RKO (cell line): ENCODE results near the gene P4HTM.
"Not testable (repeated sequence)": the region's sequence is repeated elsewhere in the genome, so short reads cannot be mapped to it uniquely, and the experiment has no call there.

ENCODE experiments used
- DNase-seq: peaks from one replicate; pipeline ENCODE4 v3.0.0-alpha.2; 2016; ENCODE audit warnings: low spot score

The P4HTM gene

DNA sequence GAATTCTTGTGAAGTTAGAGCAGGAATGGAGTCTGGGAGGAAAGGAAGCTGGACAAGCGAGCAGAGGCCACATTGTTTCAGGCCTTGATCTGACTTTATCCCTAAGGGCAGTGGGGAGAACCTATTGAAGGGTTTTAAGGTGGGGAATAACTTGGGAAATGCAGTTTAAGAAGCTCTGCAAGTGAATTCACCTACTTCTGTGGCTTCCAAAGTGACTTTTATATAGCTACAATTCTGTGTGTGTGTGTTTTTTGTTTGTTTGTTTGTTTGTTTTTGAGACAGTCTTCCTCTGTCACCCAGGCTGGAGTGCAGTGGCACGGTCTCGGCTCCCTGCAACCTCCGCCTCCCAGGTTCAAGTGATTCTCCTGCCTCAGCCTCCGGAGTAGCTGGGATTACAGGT is 18.6 kb downstream of the P4HTM start:
- DNase-seq = not testable (repeated sequence)

DNA sequence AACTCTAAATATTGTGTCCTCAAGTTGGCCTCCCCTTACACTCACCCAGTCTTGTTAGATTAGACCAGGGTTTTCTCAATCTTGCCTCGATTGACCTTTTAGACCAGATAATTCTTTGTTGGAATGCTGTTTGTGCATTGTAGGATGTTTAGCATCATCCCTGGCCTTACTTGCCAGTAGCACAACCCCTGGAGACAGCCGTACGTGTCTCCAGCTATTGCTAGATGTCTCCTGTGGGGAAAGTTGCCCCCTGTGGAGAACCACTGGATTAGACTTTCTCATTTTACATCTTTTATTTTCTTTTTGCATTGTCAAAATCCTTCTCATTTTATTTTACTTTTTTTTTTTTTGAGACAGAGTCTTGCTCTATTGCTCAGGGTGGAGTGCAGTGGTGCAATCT is 19.4 kb downstream of the P4HTM start:
- DNase-seq = no peak

DNA sequence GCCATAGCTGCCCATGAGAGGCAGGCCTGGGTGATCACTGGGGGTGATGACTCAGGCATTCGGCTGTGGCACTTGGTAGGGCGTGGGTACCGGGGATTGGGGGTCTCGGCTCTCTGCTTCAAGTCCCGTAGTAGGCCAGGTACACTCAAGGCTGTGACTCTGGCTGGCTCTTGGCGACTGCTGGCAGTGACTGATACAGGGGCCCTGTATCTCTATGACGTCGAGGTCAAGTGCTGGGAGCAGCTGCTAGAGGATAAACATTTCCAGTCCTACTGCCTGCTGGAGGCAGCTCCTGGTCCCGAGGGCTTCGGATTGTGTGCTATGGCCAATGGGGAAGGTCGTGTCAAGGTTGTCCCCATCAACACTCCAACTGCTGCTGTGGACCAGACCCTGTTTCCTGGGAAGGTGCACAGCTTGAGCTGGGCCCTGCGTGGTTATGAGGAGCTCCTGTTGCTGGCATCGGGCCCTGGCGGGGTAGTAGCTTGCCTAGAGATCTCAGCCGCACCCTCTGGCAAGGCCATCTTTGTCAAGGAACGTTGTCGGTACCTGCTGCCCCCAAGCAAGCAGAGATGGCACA is 22.5 kb downstream of the P4HTM start:
- DNase-seq = no peak

DNA sequence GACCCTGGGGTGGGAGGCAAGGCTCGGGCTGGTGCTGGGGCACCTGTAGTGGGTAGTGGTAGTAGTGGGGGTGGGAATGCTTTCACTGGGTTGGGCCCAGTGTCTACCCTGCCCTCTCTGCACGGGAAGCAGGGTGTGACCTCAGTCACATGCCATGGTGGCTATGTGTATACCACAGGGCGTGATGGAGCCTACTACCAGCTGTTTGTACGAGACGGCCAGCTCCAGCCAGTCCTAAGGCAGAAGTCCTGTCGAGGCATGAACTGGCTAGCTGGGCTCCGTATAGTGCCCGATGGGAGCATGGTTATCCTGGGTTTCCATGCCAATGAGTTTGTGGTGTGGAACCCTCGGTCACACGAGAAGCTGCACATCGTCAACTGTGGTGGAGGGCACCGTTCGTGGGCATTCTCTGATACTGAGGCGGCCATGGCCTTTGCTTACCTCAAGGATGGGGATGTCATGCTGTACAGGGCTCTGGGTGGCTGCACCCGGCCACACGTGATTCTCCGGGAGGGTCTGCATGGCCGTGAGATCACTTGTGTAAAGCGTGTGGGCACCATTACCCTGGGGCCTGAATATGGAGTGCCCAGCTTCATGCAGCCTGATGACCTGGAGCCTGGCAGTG is 23.2 kb downstream of the P4HTM start:
- no peak for DNase-seq

DNA sequence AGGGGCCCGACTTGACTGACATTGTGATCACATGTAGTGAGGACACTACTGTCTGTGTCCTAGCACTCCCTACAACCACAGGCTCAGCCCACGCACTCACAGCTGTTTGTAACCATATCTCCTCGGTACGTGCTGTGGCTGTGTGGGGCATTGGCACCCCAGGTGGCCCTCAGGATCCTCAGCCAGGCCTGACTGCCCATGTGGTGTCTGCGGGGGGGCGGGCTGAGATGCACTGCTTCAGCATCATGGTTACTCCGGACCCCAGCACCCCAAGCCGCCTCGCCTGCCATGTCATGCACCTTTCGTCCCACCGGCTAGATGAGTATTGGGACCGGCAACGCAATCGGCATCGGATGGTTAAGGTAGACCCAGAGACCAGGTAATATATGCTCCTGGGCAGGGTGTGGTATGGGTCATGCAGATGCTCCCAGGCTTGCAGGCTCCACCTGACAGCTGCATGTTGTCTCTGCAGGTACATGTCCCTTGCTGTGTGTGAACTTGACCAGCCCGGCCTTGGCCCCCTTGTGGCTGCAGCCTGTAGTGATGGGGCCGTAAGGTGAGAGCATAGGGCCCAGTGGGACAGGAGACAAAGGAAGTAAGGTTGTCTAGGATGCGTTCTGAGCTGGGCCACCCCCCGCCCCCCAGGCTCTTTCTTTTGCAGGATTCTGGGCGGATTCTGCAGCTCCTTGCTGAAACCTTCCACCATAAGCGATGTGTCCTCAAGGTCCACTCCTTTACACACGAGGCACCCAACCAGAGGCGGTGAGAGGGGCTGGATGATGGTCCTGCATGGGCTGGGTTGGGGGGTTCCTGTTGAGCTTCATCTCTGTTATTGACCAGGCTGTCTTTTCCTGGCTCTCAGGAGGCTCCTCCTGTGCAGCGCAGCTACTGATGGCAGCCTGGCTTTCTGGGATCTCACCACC is 24.0 kb downstream of the P4HTM start:
- DNase-seq = no peak

DNA sequence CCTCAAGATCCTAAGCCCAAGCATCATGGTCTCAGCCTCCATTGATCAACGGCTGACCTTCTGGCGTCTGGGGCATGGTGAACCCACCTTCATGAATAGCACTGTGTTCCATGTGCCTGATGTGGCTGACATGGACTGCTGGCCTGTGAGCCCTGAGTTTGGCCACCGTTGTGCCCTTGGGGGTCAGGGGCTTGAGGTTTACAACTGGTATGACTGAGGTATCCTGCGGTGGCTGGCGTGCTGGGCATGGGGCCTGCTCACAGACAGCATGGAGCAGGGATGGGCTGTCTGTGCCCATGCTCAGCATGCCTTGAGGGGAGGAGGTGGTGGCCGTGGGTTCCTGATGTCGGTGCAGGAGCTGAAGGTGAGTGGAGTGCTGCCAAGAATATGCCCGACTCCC is 25.0 kb downstream of the P4HTM start:
- no peak for DNase-seq

DNA sequence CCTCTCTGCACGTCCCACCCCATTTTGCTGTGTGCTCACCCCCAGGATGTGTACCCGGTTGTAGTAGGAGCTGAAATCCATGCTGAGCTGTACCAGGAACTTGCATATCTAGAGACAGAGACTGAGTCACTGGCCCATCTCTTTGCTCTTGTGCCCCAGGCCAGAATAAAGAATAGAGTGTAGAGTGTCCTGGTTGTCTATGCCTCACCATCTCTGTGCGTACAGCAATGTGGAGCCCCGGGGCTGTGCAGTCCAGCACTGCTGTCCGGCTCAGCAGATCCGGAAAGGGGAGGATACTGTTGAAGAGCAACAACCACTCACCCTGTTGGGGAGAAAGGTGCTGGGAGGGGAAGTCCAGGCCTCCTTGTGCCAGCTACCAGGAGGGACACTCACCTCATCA is 25.7 kb downstream of the P4HTM start:
- DNase-seq = no peak

DNA sequence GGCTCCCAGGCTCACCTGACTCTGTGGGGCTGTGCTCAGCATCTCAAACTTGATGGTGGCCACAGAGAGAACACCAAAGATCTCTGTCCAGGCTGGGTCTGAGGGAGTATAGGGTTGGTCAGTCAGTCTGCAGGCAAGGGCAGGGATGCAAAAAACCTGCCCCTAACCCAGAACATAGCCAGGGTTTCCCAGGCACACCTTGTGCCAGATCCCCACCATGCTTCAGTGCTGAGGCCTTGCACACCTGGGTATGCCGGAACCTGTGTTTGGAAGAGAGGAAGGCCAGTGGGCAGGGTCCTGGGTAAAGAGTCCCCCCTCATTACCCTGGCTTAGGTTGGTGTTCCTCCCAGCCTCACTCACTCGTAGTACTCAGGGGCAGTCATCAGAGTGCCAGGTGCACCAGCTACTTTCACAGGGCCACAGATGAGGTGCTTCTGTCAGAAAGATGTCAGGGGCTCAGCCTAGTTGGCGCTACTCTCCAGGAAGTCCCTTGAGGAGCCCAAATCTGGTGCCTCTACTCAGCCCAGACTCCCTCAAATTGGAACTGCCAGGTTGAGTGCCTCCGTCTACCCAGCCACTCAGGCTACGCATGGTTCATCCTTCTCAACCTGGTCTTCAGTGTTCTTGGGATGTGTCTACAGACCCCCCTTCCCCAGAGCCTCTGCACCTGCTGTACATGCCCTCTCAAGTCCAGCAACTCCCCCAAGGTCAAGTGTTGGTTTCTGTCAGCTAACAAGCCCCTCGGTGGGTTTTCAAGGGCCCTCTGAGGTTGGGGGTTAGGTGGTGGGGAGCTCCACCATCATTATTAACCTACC is 26.6 kb downstream of the P4HTM start:
- no peak for DNase-seq

GRCh38 chr3:49017229-49017970 is 27.4 kb downstream of the P4HTM start:
- DNase-seq = peak; percentile 32

DNA sequence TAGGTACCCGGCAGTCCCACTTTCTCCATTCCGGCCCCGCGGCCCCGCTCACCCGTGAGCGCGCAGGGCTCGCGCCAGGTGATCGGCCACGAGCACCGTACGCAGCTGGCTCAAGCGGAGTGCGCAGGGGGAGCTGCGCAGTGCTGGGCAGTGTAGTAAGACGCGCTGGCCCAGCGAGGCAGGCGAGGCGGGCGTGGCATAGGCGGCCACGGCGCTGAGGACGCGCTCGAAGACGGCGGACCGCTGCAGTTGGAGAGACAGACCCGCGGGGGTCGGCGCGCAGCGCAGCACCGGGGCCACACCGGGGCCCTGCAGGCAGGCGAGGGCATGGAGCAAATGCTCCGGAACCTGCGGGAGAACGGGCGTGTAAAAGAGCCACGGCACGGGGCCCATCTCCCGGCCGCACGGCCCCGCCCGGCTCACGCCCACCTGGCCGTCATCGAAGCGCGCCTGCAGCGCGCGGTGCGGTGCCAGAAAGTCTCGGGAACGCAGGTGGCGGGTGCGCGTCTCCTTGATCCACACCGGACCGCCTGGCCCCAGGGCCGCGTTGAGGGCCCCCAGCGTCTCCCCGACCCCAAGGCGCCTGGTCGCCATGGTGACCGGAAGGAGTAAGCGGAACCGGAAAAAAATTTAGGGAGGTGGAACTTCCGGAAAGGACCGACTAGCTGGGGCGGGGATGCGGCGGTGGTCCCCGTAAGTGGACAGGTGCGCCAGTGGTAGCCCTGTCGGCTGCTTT is 28.1 kb downstream of the P4HTM start, which contains the start of gene DALRD3:
Gene DALRD3, minus strand, starts transcription at position 610 of the 736 bp plus-strand sequence. Its CDS starts 16 bp downstream, at position 594.
- DNase-seq = peak; percentile 78

DNA sequence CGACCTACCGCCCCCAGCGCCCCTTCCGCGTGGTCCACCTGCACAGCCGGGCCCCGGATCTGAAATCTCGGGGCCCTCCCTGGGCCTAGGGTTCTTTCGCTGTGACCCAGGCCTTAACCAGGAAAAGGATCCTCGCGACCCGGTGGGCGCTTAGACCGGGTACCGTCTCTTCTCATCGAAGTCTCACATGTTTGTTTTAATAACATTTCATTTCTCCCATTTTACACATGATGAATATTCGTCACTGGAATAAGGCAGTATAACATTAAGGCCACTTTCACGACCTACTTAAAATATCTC is 28.6 kb downstream of the P4HTM start:
- DNase-seq = no peak

DNA sequence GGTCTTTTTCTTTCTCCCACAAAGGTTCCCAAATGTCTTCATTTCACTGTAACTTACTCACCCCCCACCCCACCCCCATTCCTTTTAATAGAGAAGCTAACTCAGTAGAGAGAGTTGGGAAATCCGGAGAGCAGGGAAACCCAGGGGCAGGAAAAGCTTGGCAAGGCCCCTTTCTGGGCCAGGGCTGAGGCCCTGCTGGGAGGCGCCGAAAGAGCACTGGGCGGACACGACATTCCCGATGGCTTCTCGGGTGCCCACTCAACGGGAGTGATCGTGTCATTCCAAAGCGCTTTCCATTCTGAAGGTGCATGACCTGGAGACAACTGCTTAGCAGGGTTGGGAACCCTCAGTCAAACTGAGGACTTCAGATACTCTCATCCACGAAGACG is 29.9 kb downstream of the P4HTM start:
- DNase-seq = peak; percentile 63

GRCh38 chr3:49020330-49021212 is 30.5 kb downstream of the P4HTM start:
- DNase-seq = peak; percentile 62

- peak; percentile 97 for DNase-seq
Measured at GRCh38 chr3:49021213-49021812, 31.3 kb downstream of the P4HTM start.

GRCh38 chr3:49021813-49022687 is 32.0 kb downstream of the P4HTM start, which contains the start of gene NDUFAF3:
NDUFAF3 (plus strand) TSS chr3:49022121; CDS start chr3:49022145, 24 bp downstream.
- DNase-seq = peak; percentile 94

GRCh38 chr3:49022688-49023171 is 32.7 kb downstream of the P4HTM start:
- peak; percentile 74 for DNase-seq

- no peak for DNase-seq
Measured at GRCh38 chr3:49023775-49024174, 33.7 kb downstream of the P4HTM start.

- DNase-seq = no peak
Measured at GRCh38 chr3:49024449-49024848, 34.4 kb downstream of the P4HTM start.
